Breast epithelium (tissue), 3 donors: ENCODE measurements around the gene HOXB4.

Experiments used
- CTCF ChIP-seq, 3 donors: fragments of 450-650 bp; IDR thresholded peaks; one replicate each; pipeline ENCODE4 v1.5.1; 2016 to 2017; ENCODE audit warnings: antibody characterized with exemption in 3 of 3, mild to moderate bottlenecking in 3 of 3, moderate library complexity in 3 of 3
- POLR2A ChIP-seq: fragments of 450-650 bp; IDR thresholded peaks from one replicate; pipeline ENCODE4 v1.6.1; 2016; ENCODE audit warnings: antibody characterized with exemption, mild to moderate bottlenecking, moderate library complexity

- TF ChIP-seq CTCF (IDR thresholded peaks at IDR 0.05), result no peak
- TF ChIP-seq POLR2A, result no peak
Measured at GRCh38 chr17:48566717-48567116, 11.4 kb downstream of the HOXB4 start.
